H1 (cell line): ENCODE measurements around the gene SSTR3. TPM values are rescaled to one million over a fixed set of nuclear protein-coding genes. Genes with fewer than 3 reads are reported as not detected.

Experiments used
- RBBP5 ChIP-seq: IDR thresholded peaks from 2 replicates; pipeline ENCODE4 v1.7.1; 2012; ENCODE audit warnings: low read depth, mild to moderate bottlenecking, inconsistent platforms, low read length, moderate library complexity, borderline replicate concordance
- SP1 ChIP-seq: IDR thresholded peaks from 2 replicates; pipeline ENCODE4 v1.6.1; 2011; ENCODE audit warnings: low read depth, low read length
- polyA plus RNA-seq, 7 experiments: library from polyadenylated mRNA; depleted of rRNA in 3 of 7; stranded (reverse) in 5 of 7; unstranded in 2 of 7; fragments of >200 nt in 5 of 7; fragments of 200-250 nt in 2 of 7; gene quantifications; 1 replicate in 5 of 7; 2 replicates in 1 of 7; 4 replicates in 1 of 7; pipeline versions ENCODE4 v1.2.1 to v1.2.3, GENCODE V29; 2011 to 2013; ENCODE audit warnings: missing spikeins in 2 of 7, mixed read lengths in 2 of 7
- total RNA-seq: library from RNA; stranded (reverse); fragmentation: NEBNext Ultra II Directional; extraction: Animal tissue kit (Norgen Biotek cat#: 25700); gene quantifications from 2 replicates; pipeline ENCODE4 v1.2.1, GENCODE V29; 2021
- TF ChIP-seq, protein P1 (sequence below): fragments of 300-600 bp; sonication (generic); IDR thresholded peaks from 2 replicates; pipeline ENCODE4 v1.7.1; 2012; ENCODE audit warnings: low read length, moderate library complexity, mild to moderate bottlenecking, inconsistent platforms; ENCODE audit not compliant: insufficient replicate concordance

The SSTR3 gene
- total and polyA plus RNA-seq, 2 of the 8 experiments (the other 6 are each of a cell fraction or from before 2014, with no cell fraction given): 0.22 to 0.77 TPM

GRCh38 chr22:37174964-37175363 lies 37.3 kb downstream of the SSTR3 start (continued):
- TF ChIP-seq, protein P1, sequence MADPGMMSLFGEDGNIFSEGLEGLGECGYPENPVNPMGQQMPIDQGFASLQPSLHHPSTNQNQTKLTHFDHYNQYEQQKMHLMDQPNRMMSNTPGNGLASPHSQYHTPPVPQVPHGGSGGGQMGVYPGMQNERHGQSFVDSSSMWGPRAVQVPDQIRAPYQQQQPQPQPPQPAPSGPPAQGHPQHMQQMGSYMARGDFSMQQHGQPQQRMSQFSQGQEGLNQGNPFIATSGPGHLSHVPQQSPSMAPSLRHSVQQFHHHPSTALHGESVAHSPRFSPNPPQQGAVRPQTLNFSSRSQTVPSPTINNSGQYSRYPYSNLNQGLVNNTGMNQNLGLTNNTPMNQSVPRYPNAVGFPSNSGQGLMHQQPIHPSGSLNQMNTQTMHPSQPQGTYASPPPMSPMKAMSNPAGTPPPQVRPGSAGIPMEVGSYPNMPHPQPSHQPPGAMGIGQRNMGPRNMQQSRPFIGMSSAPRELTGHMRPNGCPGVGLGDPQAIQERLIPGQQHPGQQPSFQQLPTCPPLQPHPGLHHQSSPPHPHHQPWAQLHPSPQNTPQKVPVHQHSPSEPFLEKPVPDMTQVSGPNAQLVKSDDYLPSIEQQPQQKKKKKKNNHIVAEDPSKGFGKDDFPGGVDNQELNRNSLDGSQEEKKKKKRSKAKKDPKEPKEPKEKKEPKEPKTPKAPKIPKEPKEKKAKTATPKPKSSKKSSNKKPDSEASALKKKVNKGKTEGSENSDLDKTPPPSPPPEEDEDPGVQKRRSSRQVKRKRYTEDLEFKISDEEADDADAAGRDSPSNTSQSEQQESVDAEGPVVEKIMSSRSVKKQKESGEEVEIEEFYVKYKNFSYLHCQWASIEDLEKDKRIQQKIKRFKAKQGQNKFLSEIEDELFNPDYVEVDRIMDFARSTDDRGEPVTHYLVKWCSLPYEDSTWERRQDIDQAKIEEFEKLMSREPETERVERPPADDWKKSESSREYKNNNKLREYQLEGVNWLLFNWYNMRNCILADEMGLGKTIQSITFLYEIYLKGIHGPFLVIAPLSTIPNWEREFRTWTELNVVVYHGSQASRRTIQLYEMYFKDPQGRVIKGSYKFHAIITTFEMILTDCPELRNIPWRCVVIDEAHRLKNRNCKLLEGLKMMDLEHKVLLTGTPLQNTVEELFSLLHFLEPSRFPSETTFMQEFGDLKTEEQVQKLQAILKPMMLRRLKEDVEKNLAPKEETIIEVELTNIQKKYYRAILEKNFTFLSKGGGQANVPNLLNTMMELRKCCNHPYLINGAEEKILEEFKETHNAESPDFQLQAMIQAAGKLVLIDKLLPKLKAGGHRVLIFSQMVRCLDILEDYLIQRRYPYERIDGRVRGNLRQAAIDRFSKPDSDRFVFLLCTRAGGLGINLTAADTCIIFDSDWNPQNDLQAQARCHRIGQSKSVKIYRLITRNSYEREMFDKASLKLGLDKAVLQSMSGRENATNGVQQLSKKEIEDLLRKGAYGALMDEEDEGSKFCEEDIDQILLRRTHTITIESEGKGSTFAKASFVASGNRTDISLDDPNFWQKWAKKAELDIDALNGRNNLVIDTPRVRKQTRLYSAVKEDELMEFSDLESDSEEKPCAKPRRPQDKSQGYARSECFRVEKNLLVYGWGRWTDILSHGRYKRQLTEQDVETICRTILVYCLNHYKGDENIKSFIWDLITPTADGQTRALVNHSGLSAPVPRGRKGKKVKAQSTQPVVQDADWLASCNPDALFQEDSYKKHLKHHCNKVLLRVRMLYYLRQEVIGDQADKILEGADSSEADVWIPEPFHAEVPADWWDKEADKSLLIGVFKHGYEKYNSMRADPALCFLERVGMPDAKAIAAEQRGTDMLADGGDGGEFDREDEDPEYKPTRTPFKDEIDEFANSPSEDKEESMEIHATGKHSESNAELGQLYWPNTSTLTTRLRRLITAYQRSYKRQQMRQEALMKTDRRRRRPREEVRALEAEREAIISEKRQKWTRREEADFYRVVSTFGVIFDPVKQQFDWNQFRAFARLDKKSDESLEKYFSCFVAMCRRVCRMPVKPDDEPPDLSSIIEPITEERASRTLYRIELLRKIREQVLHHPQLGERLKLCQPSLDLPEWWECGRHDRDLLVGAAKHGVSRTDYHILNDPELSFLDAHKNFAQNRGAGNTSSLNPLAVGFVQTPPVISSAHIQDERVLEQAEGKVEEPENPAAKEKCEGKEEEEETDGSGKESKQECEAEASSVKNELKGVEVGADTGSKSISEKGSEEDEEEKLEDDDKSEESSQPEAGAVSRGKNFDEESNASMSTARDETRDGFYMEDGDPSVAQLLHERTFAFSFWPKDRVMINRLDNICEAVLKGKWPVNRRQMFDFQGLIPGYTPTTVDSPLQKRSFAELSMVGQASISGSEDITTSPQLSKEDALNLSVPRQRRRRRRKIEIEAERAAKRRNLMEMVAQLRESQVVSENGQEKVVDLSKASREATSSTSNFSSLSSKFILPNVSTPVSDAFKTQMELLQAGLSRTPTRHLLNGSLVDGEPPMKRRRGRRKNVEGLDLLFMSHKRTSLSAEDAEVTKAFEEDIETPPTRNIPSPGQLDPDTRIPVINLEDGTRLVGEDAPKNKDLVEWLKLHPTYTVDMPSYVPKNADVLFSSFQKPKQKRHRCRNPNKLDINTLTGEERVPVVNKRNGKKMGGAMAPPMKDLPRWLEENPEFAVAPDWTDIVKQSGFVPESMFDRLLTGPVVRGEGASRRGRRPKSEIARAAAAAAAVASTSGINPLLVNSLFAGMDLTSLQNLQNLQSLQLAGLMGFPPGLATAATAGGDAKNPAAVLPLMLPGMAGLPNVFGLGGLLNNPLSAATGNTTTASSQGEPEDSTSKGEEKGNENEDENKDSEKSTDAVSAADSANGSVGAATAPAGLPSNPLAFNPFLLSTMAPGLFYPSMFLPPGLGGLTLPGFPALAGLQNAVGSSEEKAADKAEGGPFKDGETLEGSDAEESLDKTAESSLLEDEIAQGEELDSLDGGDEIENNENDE: no peak
- TF ChIP-seq RBBP5 (no peak), SP1 (no peak)
- TF ChIP-seq, all 59 proteins: peak for 0
